HG03025 (cell line): ENCODE results near the gene USP16.

ENCODE experiments used
- ATAC-seq: cut with Tn5 transposase; IDR thresholded peaks from one replicate; pipeline ENCODE4 v1.9.1; 2021; ENCODE audit warnings: mild to moderate bottlenecking, moderate library complexity; ENCODE audit not compliant: unreplicated experiment, low FRiP score

The USP16 gene

GRCh38 chr21:29080454-29080941 lies 56.0 kb downstream of the USP16 start:
- ATAC-seq = no peak

DNA sequence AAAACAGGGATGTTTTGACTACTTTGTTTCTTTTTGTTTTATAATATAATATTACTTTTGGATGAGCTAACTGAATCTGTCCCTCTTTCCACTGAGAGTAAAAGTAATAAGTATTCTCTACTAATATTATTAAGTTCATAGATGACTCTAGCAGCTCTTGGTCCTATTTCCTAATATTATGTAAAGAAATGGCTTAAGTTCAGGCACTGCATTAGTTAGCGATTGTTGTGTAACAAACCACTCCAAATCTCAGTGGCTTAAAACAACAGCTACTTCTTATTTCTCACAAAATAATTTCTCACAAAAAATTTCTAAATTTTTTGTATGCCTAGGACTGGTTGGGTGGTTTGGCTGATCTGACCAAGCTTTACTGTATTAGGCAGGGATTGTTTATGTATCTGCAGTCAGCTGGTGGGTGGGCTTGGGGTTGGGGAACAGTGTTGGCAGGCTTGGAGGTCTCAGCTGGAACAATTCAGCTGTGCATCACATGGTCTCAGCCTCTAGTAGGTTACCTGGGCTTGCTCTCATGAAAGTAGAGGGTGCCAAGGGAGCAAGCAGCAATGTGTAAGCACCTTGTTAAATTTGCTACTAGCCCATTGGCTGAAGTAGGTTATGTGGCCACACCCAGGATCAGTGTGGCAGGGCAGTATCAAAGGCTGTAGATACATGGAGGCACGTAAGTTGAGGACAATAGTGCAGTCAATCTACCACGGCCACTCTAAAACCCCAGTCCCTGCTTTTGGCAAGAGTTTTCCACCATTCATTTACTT lies 57.8 kb downstream of the USP16 start:
- ATAC-seq = no peak

GRCh38 chr21:29083306-29083705 lies 58.8 kb downstream of the USP16 start:
- ATAC-seq = no peak

DNA sequence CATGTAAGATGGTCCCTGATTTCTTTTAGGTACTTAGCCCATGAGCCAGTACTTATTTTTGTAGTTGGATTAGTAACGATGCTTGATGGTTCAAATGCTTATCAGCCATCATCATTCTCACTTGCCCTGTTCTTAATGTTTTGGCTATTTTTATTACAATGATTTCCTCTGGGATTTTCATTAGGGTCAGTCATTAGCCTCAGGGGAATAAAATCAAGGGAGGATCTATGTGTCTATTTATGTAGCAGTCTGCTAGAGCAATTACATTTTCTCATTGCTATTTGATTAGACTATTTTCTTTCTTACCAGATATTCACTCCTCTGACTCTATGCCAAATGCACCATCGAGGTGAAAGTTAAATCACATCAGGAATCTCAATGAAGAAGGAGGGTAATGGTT lies 59.9 kb downstream of the USP16 start:
- ATAC-seq = no peak

DNA sequence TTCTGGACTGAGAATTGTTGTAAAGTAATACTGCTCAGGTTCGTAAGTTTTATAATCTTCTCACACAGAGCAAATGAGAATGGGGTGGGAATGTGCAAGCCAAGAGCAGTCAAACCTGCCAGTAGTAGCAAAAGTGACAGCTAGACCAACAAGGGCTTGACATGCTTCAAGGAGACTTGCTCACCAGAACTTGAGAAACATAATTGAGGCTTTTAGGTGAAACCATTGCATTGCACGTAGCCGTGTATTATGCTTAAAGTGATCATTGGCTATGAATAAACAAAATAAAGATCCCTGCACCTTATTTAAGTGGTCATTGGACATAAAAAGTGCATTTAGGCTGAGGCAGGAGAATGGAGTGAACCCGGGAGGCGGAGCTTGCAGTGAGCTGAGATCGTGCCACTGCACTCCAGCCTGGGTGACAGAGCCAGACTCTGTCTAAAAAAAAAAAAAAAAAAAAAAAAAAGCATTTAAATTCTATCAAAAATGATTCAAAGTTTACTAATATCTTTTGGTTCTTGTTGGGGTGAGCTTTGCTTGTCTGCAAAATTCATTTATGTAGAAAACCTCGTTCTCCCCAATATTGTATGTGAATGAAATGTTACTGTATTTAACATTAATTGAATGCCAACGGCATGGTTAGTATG lies 60.8 kb downstream of the USP16 start:
- no peak for ATAC-seq

GRCh38 chr21:29091033-29091432 lies 66.6 kb downstream of the USP16 start:
- ATAC-seq = no peak

DNA sequence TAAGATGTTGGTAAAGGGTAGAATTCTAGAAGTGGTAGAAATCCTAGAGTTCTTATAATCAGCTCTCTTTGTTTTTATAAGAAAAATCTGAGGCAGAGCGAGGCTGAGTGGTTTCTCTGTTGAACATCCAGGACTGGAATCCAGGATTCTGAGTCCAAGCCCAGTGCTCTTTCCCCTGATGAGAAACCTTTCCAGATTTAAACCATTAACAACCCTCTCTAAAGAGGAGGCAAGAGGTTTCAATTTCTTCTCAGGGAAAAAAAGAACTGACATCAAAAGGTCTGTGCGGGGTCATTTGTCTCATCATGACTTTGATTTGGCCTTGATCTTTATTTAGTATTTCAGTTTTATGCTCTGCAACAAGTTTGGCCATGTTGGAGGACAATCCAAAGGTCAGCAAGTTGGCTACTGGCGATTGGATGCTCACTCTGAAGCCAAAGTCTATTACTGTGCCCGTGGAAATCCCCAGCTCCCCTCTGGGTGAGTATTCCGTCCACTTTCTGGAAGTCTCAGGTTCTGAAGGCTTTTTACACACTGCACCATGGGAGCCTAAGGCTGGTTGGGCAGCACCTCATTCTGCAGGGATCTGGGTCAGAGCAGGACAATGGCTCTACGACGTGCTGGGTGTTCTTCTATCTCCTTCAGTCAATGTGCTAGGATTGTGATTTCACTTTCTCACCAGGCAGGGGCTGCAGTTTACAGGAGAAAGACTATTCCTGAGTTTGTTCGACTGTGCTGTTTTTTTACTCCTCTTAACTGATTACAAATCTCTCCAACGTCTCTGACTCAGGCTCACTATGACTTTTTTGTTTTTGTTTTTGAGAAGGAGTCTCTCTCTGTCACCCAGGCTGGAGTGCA lies 67.9 kb downstream of the USP16 start:
- ATAC-seq = no peak

- no peak for ATAC-seq
These were observed 71.9 kb downstream of the USP16 start for GRCh38 chr21:29096218-29097015.

GRCh38 chr21:29098156-29098555 lies 73.7 kb downstream of the USP16 start:
- no peak for ATAC-seq

DNA sequence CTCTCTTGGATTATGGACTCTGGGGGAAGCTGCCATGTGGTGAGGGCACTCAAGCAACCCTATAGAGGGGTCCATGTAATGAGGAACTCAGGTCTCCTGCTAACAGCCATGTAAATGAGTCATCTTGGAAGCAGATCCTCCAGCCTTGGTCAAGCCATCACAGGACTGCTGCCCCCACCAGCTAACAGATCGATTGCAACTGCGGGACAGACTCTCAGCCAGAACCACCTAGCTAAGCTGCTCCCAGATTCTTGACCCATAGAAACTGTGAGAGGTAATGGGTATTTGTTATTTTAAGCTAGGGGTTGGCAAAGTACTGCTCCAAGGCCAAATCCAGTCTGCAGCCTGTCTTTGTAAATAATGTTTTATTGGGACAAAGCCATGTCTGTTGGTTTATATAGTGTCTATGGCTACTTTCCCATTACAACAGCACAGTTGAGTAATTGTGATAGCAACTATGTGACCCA lies 78.4 kb downstream of the USP16 start:
- no peak for ATAC-seq
